Esophagus muscularis mucosa (tissue), 4 donors: ENCODE results near the gene TBC1D22A. TPM values are rescaled to one million over a fixed set of nuclear protein-coding genes. Genes with fewer than 3 reads are reported as not detected.

Source experiments
- DNase-seq: peaks from one replicate; pipeline ENCODE4 v3.0.0-alpha.2; 2017; ENCODE audit errors: extremely low spot score
- H3K27ac ChIP-seq, 4 donors: fragments of 200-600 bp; sonication (generic); replicated peaks in 1 of 4; 1 replicate in 3 of 4; 2 replicates in 1 of 4; pipeline ENCODE4 v1.5.1; 2016 to 2019; ENCODE audit warnings: mild to moderate bottlenecking in 1 of 4
- H3K27me3 ChIP-seq, 4 donors: fragments of 200-600 bp; sonication (generic); one replicate each; pipeline versions ENCODE4 v1.5.1 to v1.6.0; 2016 to 2019
- H3K36me3 ChIP-seq, 4 donors: fragments of 200-600 bp; sonication (generic); one replicate each; pipeline ENCODE4 v1.5.1; 2016 to 2019
- H3K4me1 ChIP-seq, 4 donors: fragments of 200-600 bp; sonication (generic); one replicate each; pipeline ENCODE4 v1.5.1; 2016 to 2019
- H3K4me3 ChIP-seq, 4 donors: fragments of 200-600 bp; sonication (generic); 1 replicate in 2 of 4; 2 replicates in 2 of 4; pipeline ENCODE4 v1.5.1; 2016 to 2019; ENCODE audit warnings: mild to moderate bottlenecking in 4 of 4, moderate library complexity in 1 of 4
- H3K9me3 ChIP-seq, 4 donors: fragments of 200-600 bp; sonication (generic); 1 replicate in 3 of 4; 2 replicates in 1 of 4; pipeline ENCODE4 v1.5.1; 2016 to 2019
- EP300 ChIP-seq: sonication (generic); formaldehyde crosslinking; IDR thresholded peaks from one replicate; pipeline ENCODE4 v1.6.1; 2017; ENCODE audit warnings: antibody characterized with exemption
- POLR2A ChIP-seq: fragments of 450-650 bp; IDR thresholded peaks from one replicate; pipeline ENCODE4 v1.6.1; 2017; ENCODE audit warnings: antibody characterized with exemption, moderate library complexity, mild to moderate bottlenecking, low read depth
- POLR2AphosphoS5 ChIP-seq, 2 donors: sonication (generic); formaldehyde crosslinking; IDR thresholded peaks; one replicate each; pipeline ENCODE4 v1.6.1; 2017; ENCODE audit warnings: antibody characterized with exemption in 2 of 2
- WGBS: methylation state at CpG from one replicate; pipeline ENCODE4 v1.1.5; 2018; 5-methylcytosine and 5-hydroxymethylcytosine counted together
- intact Hi-C: fragments of 100-400 bp; cut with DNase I; formaldehyde crosslinking; loops from one replicate; pipeline ENCODE4 v1.15.1; 2023
- total RNA-seq, 4 donors: library from RNA; depleted of rRNA; stranded (reverse); fragments of >200 nt; gene quantifications; one replicate each; pipeline versions ENCODE4 v1.1.0 to v1.2.1, GENCODE V29; 2016
- TF ChIP-seq, protein P1 (sequence below), 3 experiments: fragments of 200-600 bp in 2 of 3; fragments of 450-650 bp in 1 of 3; sonication (generic) in 2 of 3; IDR thresholded peaks; one replicate each; pipeline ENCODE4 v1.5.1; 2017 to 2019; ENCODE audit warnings: antibody characterized with exemption in 3 of 3, mild to moderate bottlenecking in 2 of 3, moderate library complexity in 1 of 3

TBC1D22A gene
- total RNA-seq, 4 donors from 2014 or later, result 15.2 to 20.7 (median 18.8) TPM

DNA sequence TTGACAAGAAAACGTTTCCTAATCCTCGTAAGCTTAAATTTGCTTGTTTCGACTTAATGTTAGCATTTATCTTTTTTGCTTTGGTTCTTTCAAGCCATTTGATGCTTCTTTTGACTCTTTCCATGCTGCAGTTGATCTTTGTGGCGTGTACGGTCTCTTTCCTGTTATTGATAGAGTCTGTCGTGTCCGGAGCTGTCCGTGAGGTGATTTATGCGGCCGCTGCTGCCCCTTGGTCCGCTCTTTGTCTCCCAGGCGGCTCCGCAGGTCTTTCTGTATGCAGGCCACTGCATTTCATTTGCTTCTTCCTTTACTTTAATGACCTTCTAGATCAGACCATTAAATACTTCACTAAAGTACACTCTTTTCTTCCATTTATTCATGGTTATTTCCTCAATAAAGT is 50.3 kb downstream of the TBC1D22A start:
- WGBS, result 86% methylated on average over 13 of the region's 13 CpGs
- DNase-seq, result no peak
- intact Hi-C loops, result no loop called here
- no peak overlapping the region for H3K27ac ChIP-seq
- TF ChIP-seq POLR2AphosphoS5 (IDR thresholded peaks at IDR 0.05) (no peak), EP300 (no peak), POLR2A (no peak)
- TF ChIP-seq, protein P1, sequence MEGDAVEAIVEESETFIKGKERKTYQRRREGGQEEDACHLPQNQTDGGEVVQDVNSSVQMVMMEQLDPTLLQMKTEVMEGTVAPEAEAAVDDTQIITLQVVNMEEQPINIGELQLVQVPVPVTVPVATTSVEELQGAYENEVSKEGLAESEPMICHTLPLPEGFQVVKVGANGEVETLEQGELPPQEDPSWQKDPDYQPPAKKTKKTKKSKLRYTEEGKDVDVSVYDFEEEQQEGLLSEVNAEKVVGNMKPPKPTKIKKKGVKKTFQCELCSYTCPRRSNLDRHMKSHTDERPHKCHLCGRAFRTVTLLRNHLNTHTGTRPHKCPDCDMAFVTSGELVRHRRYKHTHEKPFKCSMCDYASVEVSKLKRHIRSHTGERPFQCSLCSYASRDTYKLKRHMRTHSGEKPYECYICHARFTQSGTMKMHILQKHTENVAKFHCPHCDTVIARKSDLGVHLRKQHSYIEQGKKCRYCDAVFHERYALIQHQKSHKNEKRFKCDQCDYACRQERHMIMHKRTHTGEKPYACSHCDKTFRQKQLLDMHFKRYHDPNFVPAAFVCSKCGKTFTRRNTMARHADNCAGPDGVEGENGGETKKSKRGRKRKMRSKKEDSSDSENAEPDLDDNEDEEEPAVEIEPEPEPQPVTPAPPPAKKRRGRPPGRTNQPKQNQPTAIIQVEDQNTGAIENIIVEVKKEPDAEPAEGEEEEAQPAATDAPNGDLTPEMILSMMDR (IDR thresholded peaks at IDR 0.05), result no peak
- peaks cover 0 to 29% (median 25%) of the 10 kb centered on the region in 4 donors for H3K4me1 ChIP-seq
- no peak overlapping the region for H3K4me3 ChIP-seq
- H3K36me3 ChIP-seq, result peaks cover 0 to 9% (median 6%) of the 10 kb centered on the region in 4 donors
- H3K9me3 ChIP-seq, result no peaks in the 10 kb centered on the region
- H3K27me3 ChIP-seq, result no peaks in the 10 kb centered on the region

DNA sequence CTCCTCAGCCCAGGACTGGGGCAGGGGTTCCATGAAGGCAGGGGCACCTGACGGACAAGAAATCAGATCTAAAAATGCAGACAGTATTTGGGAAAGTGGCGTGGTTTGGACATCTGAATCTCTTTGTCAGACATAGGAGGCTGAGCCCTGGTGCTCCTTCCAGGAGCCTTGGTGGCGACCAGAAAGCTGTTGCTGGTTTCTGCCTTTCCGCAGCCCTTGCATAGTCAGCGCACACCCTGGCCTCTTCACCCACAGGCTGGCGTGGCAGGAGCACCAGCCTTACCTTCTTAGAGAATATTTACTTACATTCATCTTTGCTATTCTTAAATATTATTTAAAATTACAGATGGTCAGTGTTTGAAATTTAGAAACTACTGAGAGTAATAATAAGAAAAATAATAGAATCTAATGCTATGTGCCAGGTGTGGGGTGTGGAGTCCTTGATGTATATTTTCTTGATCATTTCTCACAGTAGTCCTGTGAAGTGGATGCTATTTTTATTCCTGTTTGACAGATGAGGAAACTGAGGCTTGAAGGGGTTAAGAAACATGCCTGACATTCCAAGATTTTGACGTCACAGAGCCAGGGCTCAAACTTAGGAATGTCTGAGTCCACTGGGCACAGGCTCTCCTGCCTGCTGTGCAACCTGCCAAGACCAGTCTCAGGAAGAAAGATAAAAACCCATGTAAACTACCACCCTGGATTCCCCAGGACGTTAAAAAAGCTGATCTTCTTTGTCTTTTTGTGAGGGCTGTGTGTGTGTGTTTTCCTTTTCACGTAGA is 51.6 kb downstream of the TBC1D22A start:
- H3K9me3 ChIP-seq, result no peaks in the 10 kb centered on the region
- TF ChIP-seq EP300 (no peak), POLR2A (no peak), POLR2AphosphoS5 (IDR thresholded peaks at IDR 0.05) (no peak)
- TF ChIP-seq, protein P1 (IDR thresholded peaks at IDR 0.05), result no peak
- intact Hi-C loops, result no loop called here
- WGBS, result 76% methylated on average over 9 of the region's 9 CpGs
- no peak for DNase-seq
- peaks cover 0 to 9% (median 5%) of the 10 kb centered on the region in 4 donors for H3K36me3 ChIP-seq
- no peak overlapping the region for H3K4me3 ChIP-seq
- H3K27me3 ChIP-seq, result no peaks in the 10 kb centered on the region
- H3K27ac ChIP-seq, result no peak overlapping the region
- peaks cover 0 to 29% (median 25%) of the 10 kb centered on the region in 4 donors for H3K4me1 ChIP-seq

DNA sequence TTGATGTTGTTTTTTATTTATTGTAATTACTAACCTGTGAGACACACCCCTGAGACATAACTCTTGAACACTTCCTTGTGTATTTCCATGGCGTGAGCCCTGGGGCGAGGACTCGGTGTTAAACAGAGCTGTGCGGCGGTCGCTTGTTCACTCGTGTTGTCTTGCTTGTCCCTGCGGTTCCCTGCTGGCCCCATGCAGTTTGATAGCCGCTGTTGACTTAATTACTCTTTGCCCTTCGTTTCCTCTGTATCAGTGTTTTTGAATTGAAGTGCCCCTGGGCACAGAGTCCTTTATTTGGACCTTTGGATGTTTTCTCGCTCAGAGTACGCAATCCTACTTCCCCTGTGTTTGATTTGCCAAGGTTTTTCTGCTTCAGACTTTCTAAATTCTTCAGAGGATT is 52.7 kb downstream of the TBC1D22A start:
- no peak for DNase-seq
- TF ChIP-seq, protein P1 (IDR thresholded peaks at IDR 0.05), result no peak
- no peak for TF ChIP-seq POLR2AphosphoS5 (IDR thresholded peaks at IDR 0.05)
- TF ChIP-seq EP300, result no peak
- no peak for TF ChIP-seq POLR2A
- Histone ChIP-seq H3K36me3 (peaks cover 0 to 4% (median 2%) of the 10 kb centered on the region in 4 donors), H3K4me1 (peaks cover 0 to 29% (median 25%) of the 10 kb centered on the region in 4 donors), H3K27me3 (no peaks in the 10 kb centered on the region), H3K4me3 (no peak overlapping the region), H3K9me3 (no peaks in the 10 kb centered on the region), H3K27ac (no peak overlapping the region)
- 97% methylated on average over 12 of the region's 12 CpGs for WGBS
- intact Hi-C loops, result no loop called here

GRCh38 chr22:46815559-46815895 is 53.1 kb downstream of the TBC1D22A start:
- TF ChIP-seq EP300 (no peak), POLR2AphosphoS5 (IDR thresholded peaks at IDR 0.05) (no peak), POLR2A (no peak)
- TF ChIP-seq, protein P1 (IDR thresholded peaks at IDR 0.05), result no peak
- Histone ChIP-seq H3K4me1 (peaks cover 0 to 29% (median 25%) of the 10 kb centered on the region in 4 donors), H3K36me3 (peaks cover 0 to 4% (median 2%) of the 10 kb centered on the region in 4 donors), H3K27me3 (no peaks in the 10 kb centered on the region), H3K27ac (no peak overlapping the region), H3K9me3 (no peaks in the 10 kb centered on the region), H3K4me3 (no peak overlapping the region)
- intact Hi-C loops, result no loop called here
- 91% methylated on average over 5 of the region's 5 CpGs for WGBS
- DNase-seq, result no peak
